NCI-H2196 treated with DMSO at 0.1 percent for 48 hours (cell line): ENCODE data around the gene FKBP15.
A peak's percentile ranks its signal among the peaks of the same experiment; 100 is the strongest.

Experiments
- DNase-seq: peaks from one replicate; lab custom pipeline; 2025; ENCODE audit not compliant: unreplicated experiment; lab: John Stamatoyannopoulos, UW

FKBP15 gene

DNA sequence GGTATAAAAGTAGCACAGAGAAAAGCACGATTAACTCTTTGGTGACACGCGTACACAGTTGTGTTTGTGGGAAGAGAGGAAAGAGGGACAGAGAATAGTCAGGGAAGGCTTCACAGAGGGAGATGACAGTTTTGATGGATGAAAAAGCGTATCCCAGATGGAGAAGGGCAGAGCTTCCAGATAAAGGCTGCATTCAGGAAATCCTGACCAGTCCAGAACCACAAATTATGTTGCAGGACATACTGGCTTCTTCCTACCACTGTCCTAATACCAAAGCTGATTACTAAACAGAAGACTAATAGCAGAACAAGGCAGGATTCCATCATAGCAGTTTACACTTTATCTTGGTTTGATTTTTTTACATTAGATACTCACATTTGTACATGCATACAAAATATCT lies 35.8 kb downstream of the FKBP15 start:
- DNase-seq: no peak

DNA sequence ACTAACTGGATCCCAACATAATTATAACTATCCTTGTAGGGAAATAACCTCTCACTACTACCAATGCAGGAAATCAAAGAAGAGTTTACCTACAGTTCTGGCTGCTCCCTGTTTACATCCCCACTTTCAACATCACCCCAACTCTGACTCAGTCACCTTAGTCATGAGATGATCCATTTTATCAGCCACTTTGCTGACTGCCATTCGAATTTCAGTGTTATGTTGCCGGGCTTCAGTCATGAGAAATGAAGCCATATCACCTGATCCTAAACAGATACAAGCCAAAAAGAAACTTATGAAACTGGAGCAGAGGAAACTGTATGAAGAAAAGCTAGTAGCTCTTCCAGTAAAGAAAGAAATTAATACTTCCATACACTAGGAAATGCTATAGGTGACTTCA lies 36.5 kb downstream of the FKBP15 start:
- DNase-seq: no peak

DNA sequence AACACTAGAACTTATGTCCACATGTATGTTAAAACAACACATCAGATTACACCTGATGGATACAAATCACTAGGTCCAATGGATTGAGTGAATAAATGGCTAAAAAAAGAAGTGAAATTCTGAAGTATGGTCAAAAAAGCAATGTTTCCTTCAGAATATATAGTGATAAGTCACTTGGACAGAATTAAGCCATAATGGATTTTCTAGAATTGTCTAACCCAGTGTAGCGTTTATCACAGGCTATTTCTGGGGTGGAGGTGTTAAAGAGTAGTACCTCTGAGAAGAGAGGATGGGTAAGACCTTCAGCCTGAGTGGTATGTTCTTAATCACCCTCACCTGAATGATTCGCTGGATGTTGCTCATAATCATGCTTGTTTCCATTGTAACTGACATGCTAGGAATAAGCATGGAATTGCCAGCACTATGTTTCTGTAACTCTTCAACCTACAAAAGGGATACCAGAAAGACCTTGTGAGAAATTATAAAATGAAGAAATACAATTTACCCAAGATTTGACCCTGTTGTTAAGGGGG lies 37.1 kb downstream of the FKBP15 start:
- no peak for DNase-seq

DNA sequence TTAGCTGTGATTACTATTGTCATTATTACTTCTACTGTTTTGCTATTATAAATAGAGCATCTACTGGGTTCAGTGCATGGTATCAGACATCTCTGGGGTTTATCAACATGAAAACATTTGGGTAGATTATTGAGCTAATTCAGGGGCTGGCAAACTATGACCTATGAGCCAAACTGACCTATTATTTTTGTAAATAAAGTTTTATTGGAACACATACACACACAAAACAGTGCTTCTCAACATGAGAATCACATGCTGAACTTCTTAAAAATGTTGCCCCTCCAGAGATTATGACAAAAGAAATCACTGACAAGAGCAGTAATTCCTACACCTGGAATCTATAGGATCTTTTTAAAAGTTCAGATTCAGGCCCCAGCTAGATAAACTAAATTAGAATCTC lies 39.9 kb downstream of the FKBP15 start:
- DNase-seq: no peak

DNA sequence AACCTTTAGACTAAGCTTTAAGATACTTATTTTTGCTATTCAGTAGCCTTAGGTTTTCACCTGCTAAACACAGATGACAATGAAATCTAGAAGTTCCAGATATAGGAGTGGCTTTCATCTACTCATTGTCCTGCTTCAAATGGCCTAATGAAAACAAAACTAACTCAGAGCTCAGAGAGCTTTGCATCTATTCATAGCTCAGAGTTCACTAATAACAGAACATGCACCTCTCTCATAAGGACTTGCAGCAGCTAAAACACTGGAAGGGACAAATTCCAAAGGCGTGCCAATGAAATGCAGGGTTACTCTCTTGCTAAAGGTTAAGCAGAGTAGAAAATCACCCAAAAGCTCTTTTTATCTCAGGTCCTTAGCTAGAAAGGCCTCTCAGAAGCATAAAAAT lies 41.2 kb downstream of the FKBP15 start:
- no peak for DNase-seq

DNA sequence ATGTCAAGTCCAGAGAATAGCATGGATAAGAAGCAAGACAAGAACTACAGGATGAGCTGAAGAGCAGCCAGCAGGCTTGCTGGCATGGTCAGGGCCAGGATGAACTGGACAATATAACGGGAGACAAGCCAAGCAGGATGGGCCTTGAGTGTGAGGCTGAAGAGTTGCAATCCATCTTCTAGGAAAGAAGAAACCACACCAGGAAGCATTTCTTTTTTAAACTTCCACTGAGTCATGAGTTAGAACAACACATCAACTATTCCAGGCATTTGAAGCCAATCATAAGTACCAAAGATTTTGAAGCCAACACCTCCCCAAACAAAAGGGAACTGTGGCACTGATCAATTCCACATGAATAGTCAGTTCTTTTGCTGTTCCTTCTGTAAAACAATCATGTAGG lies 43.0 kb downstream of the FKBP15 start:
- DNase-seq: no peak

DNA sequence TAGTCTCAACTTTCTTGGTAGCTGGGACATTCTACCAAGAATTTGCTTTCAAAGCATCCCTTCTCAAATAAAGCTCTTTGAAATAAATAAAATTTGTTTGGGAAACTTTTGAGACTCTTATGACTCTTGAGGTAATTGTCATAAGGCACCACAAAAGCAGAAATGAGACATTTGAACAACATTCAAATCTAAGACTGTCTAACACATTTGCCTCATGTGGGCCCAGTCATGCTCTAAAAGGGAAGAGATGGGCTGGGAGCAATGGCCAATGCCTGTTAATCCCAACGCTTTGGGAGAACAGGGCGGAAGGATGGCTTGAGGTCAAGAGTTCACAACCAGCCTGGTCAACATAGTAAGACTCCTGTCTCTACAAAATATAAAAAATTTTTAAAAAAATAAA lies 43.8 kb downstream of the FKBP15 start:
- DNase-seq: no peak

DNA sequence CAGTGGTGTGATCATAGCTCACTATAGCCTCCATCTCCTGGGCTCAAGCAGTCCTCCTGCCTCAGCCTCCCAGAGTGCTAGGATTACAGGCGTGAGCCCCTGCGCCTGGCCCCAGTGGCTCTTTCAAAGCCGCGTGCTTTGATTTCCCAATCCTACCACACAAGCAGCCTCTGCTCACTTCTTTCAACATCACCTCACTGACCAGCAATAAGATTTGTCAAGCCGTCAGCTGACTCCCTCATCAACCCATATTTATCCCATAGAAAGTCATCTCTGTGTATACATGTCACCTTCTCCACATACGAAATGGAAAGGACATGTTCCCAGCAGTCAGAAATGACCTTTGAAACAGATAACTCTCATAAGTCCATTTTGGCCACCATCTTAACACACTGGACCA lies 44.3 kb downstream of the FKBP15 start:
- DNase-seq: no peak

DNA sequence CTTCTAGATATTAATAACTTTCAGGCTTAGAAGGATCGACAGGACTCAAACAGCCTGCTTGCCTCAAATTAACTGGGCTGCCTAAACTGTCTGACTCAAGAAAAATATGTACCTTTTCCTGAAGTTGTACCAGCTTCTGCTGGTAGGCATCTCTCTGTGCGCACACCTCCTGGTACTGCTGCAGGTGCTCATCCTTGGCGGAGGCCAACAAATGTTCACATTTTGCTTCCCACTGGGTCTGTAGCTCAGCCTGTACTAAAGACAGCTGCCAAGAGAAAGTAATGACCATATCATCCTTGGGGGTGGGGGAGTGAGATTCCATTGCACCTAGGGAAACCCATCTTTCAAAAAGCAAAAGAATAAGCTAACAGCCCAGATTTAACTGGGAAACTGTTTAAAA lies 47.7 kb downstream of the FKBP15 start:
- no peak for DNase-seq

DNA sequence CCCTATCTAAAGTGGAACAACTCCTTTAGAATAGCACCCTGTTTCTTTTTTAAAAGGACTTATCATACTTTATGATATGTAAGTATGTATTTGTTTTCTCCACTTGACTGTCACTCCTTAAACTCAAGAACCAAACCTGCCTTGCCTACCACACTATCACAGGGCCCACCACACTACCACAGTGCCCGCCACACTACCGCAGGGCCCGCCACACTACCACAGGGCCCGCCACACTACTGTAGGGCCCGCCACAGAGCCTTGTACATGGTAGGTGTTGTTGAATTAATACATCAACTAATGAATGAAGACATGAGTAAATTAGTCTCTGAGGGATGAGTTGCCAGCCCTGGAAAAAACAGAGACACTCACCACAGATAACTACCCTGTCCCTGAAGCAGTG lies 52.3 kb downstream of the FKBP15 start:
- no peak for DNase-seq

DNA sequence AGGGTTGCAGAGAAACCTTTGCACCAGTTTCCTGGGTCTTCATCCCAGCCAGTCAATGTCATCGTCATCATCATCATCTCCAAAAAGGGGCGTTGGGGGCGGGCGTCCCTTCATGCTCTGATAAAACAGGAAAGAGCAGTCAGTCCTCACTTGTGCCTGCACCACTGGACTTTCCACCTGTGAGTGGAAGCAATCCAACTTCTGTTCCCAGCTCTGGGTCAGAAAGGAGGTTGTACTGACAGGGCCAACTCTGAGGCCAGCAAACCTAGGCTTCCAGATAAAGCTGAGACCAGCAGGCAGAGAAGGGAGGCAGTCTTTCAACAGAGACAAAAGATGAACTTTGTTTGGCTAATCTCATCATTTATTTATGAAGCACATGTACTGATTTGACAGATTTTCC lies 55.0 kb downstream of the FKBP15 start:
- no peak for DNase-seq

DNA sequence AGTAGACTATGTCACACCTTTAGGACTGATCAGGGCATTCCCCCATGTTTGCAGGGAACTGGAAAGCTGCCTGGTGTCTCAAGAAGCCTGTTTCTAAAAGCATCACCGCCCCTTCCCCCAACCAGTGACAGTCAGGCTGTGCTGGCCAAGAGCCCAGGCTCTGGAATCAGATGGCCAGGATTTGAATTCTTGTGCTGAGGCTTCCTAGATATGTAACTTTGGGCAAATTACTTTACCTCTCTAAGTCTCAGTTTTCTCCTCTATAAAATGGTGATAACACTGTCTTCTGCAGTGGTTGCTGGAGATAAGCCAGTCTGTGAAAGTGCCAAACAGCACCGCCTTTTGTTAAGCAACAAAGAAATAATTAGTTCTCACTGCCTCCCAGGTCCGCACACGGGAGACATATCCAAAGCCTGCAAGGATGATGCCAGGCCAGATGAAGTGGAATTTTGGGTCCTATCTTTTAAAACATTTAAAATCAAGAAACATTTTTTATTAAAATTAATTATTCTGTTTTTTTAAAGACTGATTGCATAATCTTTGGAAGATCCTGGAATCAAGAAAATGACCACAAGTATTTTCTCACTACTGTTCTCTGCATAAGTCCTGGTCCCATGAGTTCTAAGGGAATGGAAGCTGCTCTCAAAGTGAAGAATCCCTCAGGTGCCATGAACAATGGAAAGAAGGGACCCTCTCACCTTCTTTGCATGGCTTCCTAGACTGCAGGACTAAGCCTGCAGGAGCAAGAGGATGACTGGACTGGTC lies 56.4 kb downstream of the FKBP15 start:
- peak; percentile 15 for DNase-seq

DNA sequence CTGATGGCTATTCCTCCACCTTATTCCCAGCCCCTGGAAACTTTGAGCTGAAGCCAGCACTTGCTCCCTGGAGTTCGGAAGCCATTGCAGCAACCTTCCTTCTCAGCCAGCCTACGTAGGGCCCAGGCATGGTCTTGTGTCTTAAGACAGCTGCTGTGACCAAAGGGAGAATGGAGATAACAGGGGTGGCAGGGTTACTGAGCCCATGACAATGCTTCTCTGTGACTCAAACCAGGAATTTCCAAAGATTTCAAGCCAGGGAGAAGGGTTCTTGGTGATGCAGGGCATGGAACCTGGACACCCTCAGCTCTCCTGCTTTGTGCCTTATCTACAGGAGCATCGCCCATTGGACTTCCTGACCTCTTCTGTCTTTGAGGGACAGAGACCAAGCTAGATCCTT lies 58.1 kb downstream of the FKBP15 start:
- DNase-seq: no peak

DNA sequence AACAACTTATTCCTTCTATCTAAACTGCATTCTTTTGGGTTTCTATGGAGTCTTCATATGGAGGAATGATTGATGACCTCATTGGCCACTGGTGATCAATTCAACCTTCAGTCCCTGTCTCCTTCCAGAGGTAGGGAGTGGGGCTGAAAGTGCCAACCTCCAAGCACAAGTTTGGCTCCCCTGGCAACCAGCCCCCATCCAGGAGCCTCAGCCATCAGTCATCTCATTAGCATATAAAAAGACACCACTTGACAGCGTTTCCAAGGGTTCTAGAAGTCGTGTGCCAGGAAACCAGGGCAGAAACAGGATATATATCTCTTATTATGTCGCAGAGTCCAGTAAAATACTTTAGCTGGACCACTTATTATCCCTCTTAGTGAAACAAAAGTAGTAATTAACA lies 60.5 kb downstream of the FKBP15 start:
- peak; percentile 5 for DNase-seq

DNA sequence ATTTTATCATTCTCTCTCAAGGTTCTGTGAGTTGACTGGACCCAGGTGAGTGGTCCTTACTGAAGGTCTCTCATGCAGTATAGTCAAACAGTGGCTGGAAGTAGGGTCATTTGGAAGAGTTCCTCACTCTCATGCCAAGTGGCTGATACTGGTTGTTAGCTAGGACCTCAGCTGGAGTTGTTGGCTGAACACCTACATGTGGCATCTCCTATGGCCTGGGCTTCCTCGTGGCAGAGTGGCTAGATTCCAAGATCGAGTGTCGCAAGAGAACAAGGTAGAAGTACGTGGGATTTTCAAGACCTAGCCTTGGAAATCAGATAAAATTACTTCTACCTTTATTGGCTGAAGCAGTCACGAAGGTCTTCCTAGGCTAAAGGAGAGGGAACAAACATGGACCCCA lies 62.6 kb downstream of the FKBP15 start:
- DNase-seq: no peak

DNA sequence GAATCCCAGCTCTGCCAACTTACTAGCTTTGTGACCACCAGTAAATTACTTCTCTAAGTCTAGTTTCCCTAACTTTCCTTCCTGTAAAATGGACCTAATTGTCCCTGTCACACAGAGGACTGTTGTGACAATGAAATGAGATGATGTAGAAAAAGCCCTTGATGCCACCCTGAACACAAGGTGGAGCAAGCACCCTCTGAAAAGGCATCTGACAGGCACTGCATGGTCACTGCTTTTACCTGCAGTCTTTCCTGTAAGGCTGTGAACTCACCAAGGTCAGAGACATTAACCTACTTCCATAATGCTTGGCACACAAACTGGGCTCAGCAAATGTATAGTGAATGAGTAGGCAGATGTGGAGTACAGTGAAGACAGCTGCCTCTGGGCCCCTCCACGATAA lies 64.2 kb downstream of the FKBP15 start:
- no peak for DNase-seq

DNA sequence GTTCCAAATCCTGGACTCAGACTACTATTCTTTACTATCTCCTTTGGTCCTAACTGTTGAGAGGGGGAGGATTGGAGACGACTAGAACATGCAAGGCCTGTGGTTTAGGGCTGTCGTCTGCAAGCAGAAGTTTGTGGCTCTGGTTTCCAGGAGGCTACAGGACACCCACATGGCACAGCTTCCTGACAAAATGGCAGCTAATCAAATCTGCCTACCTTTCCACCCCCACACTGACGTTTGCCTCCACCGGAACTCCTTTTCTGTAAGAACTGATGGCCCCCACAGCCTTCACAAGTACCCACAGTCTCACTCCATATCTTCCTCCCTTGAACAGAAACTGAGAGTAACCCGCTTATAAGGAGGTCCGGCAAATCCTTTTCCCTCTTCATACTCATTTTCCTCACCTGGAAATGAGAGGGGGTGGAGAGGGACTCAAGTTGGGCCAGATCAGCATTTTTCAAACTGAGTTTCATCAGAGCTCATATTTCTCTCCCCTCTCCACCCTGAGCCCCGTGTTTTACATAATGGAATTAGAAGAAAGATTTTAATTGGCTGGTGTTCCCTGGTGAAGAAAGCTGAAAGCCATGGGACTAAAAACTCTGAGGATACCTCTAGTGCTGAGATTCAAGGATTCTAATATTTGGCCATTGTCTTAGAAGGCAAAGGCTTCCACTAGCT lies 65.0 kb downstream of the FKBP15 start:
- no peak for DNase-seq

DNA sequence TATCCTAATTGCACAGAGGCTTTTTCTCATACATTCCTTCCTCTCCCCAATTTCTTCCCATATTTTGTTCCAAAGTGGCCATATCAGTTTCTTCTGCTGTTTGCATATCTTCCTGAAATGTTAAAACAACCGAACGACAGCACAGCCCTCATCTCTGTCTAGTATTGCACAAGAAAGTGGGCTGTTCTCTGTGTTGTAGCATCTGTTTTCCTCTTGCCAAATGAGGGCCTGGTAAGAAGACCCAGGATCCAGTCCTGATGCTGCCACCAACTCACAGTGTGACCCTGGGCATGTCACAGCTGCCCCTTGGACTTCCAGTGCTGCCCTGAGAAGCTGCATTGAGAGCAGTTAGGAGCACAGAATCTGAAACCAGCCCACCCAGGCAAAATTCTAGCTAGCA lies 66.1 kb downstream of the FKBP15 start:
- no peak for DNase-seq

DNA sequence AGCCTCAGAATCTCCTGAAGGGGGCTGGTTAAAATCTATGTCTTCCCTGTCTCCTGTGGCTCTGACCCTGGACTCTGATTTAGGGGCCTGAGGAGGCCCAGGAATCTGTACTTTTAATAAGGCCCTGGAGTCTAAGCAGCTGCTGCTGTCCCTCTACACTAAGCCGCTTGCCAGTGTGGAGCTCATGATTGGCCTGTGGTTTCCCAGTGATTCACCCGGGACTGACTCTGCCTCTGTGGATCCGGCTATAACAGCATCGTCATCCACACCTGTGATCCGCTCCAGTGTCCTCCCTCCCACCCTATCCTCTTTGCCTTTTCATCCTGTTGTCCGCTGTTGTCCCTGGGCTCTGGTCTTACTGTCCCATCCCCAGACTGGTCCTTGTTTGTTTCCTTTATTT lies 66.6 kb downstream of the FKBP15 start:
- DNase-seq: no peak

DNA sequence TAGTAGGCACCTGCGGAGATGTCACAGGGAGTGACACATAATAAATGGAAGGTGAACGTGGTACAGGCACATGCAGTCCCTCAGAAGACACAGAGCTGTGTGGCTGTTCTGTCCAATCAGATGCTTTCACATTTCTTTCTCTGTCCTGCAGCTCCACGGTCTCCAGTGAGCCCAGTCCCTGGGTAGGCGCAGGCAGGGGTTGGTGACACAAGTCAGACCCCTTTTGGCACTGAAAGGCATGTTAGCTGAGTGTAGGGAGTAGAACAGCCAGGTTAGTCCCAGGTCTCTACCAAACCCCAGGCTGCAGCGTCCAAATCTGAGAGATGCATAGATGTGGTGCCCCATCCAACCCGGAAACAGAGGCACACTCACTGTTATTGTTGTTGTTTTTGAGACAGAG lies 67.5 kb downstream of the FKBP15 start:
- DNase-seq: no peak

DNA sequence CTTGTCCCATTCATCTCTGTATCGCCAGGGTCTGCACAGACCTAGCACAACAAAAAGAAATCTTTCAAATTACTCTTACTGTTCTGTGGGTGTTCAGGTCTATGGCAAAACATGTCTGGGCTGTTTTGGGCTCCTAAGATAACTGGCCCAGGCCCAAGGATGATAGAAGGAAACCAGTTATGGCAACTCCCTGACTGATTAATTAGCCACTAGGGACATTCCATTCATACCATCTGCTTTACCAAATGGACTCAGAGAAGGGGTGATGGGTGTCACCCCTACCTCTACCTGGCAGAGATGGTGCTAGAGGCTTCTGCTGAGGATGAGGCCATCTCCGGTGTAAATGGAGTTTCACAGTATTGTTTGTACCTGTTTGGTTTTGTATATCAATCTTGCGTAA lies 68.4 kb downstream of the FKBP15 start:
- no peak for DNase-seq

DNA sequence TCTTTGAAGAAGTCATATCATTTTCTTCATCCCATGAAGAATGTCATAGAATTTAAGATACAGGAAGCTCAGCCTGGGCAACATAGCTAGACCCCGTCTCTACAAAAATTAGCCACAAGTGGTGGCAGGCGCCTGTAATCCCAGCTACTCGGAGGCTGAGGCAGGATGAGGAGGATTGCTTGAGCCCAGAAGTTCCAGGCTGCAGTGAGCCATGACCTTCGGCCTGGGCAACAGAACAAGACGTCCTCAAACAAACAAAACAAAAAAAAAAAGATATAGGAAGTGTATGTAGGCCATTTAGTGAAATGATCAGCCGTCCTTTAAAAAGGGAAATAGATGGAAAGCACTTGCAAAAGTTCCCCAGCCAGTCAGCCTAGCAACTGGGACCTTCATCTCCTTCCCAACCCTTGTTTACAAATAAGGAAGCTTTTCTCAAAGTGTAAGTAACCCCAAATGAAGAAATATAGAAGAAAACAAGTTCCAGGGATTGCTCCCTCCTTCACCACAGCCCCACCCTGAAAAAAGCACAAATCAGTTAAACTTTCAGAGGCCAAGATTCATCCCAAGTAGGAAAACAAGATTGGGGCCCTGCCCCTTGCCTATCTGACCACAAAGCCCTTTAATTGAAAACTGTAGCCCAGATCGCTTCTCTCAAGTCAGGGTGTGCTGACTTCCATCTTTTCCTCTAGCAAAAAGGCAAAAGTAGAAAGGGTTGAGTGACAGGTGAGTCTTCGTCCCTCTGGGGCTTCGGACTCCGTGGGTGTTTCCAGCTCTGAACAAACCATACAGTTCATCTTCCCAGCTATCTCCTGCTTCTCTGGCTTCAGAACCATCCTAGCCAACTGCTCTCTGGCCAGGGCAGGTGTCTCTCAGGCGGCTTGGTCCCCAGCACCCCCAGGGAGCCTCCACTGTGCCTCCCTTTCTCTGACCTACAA lies 69.1 kb downstream of the FKBP15 start:
- DNase-seq: no peak
